DND-41 (cell line): ENCODE results near the gene RNF212B.
A peak's percentile ranks its signal among the peaks of the same experiment; 100 is the strongest.

Experiments used
- ATAC-seq: fragments of 200-7000 bp; cut with Tn5 transposase; 3 replicates; pipeline ENCODE4 v1.9.1; 2021; ENCODE audit warnings: low read depth; ENCODE audit not compliant: insufficient read depth
- DNase-seq: peaks from one replicate; pipeline ENCODE4 v3.0.0-alpha.2; 2020
- H2AFZ ChIP-seq: 2 replicates; pipeline ENCODE4 v1.6.0; 2012; ENCODE audit warnings: low read depth, low read length
- H3K27ac ChIP-seq: 2 replicates; pipeline ENCODE4 v1.5.1; 2012; ENCODE audit warnings: low read length, inconsistent platforms
- H3K27me3 ChIP-seq: fragments of 200-600 bp; sonication (generic); 2 replicates; pipeline ENCODE4 v1.6.0; 2012; ENCODE audit warnings: low read length, mild to moderate bottlenecking, inconsistent platforms; ENCODE audit not compliant: insufficient read depth, poor library complexity
- H3K36me3 ChIP-seq: 2 replicates; pipeline ENCODE4 v1.5.1; 2012; ENCODE audit warnings: low read length, inconsistent platforms; ENCODE audit not compliant: insufficient read depth
- H3K4me1 ChIP-seq: 2 replicates; pipeline ENCODE4 v1.5.1; 2012; ENCODE audit warnings: mild to moderate bottlenecking, low read length; ENCODE audit not compliant: insufficient read depth
- H3K4me2 ChIP-seq: 2 replicates; pipeline ENCODE4 v1.6.0; 2012; ENCODE audit warnings: mild to moderate bottlenecking, moderate library complexity, low read length, inconsistent platforms; ENCODE audit not compliant: insufficient read depth
- H3K4me3 ChIP-seq, 2 experiments: fragments of 200-600 bp in 1 of 2; shearing (Covaris generic) in 1 of 2; 2 replicates each; pipeline ENCODE4 v1.5.1; 2012 to 2016; ENCODE audit warnings: inconsistent platforms in 2 of 2, low read length in 2 of 2, mild to moderate bottlenecking in 2 of 2, low read depth in 1 of 2, moderate library complexity in 1 of 2
- H3K79me2 ChIP-seq: 2 replicates; pipeline ENCODE4 v1.6.0; 2012; ENCODE audit warnings: low read length, inconsistent platforms; ENCODE audit not compliant: insufficient read depth
- H3K9ac ChIP-seq: 2 replicates; pipeline ENCODE4 v1.6.0; 2012; ENCODE audit warnings: low read depth, mild to moderate bottlenecking, inconsistent platforms, low read length, moderate library complexity
- H3K9me3 ChIP-seq: 2 replicates; pipeline ENCODE4 v1.5.1; 2012; ENCODE audit warnings: low read length, moderate library complexity, mild to moderate bottlenecking, inconsistent platforms; ENCODE audit not compliant: insufficient read depth, severe bottlenecking
- H4K20me1 ChIP-seq: 2 replicates; pipeline ENCODE4 v1.6.0; 2012; ENCODE audit warnings: low read length; ENCODE audit not compliant: insufficient read depth
- EZH2 ChIP-seq: IDR thresholded peaks from 3 replicates; pipeline ENCODE4 v1.6.1; 2012; ENCODE audit warnings: borderline replicate concordance, low read depth, mild to moderate bottlenecking, moderate library complexity, low read length, inconsistent platforms; ENCODE audit not compliant: severe bottlenecking
- TF ChIP-seq, protein P1 (sequence below): IDR thresholded peaks from 2 replicates; pipeline ENCODE4 v1.5.1; 2012; ENCODE audit warnings: borderline replicate concordance, low read length, moderate library complexity, mild to moderate bottlenecking; ENCODE audit not compliant: poor library complexity, severe bottlenecking; ENCODE audit errors: extremely low read depth

The RNF212B gene

DNA sequence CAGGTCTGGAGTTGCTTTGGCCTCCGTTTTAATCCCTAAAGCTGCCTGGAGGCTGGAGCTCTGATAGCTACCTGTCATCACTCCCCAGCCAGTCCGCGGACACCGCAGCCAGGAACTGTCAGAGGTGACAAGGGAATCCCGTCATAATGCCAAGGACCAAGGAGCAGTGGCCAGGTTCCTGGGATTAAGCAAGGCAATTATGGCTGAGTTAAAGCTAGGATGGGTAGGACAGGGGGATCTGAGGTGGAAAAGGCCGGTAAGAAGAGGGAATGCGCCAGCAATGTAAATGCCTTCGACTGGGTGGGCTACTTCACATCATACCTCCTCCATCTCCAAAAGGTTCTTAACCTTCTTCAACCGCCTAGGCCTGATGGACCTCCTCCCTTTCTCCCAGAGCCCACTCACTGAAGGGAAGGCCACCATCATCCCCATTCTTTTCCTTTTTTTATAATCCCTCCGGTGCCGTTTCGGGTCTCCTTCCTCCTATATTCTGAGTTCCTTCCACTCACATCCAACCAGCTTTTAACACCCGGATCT is 63.0 kb downstream of the RNF212B start:
- H3K9me3 ChIP-seq: no peaks in the 10 kb centered on the region
- H4K20me1 ChIP-seq: no peaks in the 10 kb centered on the region
- peak overlapping the region; percentile 98 for H3K4me2 ChIP-seq
- no peak for ATAC-seq
- H3K36me3 ChIP-seq: peaks cover 35% of the 10 kb centered on the region
- peak overlapping the region; percentile 90 for H3K9ac ChIP-seq
- peaks cover 40% of the 10 kb centered on the region for H3K4me1 ChIP-seq
- H3K27ac ChIP-seq: peak overlapping the region; percentile 89
- peaks cover 16% of the 10 kb centered on the region for H3K79me2 ChIP-seq
- H3K27me3 ChIP-seq: no peaks in the 10 kb centered on the region
- no peak for DNase-seq
- TF ChIP-seq, protein P1, sequence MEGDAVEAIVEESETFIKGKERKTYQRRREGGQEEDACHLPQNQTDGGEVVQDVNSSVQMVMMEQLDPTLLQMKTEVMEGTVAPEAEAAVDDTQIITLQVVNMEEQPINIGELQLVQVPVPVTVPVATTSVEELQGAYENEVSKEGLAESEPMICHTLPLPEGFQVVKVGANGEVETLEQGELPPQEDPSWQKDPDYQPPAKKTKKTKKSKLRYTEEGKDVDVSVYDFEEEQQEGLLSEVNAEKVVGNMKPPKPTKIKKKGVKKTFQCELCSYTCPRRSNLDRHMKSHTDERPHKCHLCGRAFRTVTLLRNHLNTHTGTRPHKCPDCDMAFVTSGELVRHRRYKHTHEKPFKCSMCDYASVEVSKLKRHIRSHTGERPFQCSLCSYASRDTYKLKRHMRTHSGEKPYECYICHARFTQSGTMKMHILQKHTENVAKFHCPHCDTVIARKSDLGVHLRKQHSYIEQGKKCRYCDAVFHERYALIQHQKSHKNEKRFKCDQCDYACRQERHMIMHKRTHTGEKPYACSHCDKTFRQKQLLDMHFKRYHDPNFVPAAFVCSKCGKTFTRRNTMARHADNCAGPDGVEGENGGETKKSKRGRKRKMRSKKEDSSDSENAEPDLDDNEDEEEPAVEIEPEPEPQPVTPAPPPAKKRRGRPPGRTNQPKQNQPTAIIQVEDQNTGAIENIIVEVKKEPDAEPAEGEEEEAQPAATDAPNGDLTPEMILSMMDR: no peak
- no peak for TF ChIP-seq EZH2
- peak overlapping the region; percentile 70 to 87 for H3K4me3 ChIP-seq
- peak overlapping the region; percentile 82 for H2AFZ ChIP-seq

- H3K79me2 ChIP-seq: peaks cover 18% of the 10 kb centered on the region
- H3K4me1 ChIP-seq: peaks cover 47% of the 10 kb centered on the region
- H3K9me3 ChIP-seq: no peaks in the 10 kb centered on the region
- peak; percentile 98 for DNase-seq
- peak; percentile 82 for ATAC-seq
- TF ChIP-seq, protein P1: peak; percentile 87
- no peak for TF ChIP-seq EZH2
- peak overlapping the region; percentile 95 for H2AFZ ChIP-seq
- H3K4me2 ChIP-seq: peak overlapping the region; percentile 98
- no peaks in the 10 kb centered on the region for H4K20me1 ChIP-seq
- no peaks in the 10 kb centered on the region for H3K27me3 ChIP-seq
- H3K4me3 ChIP-seq: peak overlapping the region; percentile 53 to 87
- peak overlapping the region; percentile 98 for H3K9ac ChIP-seq
- peaks cover 35% of the 10 kb centered on the region for H3K36me3 ChIP-seq
- peak overlapping the region; percentile 97 for H3K27ac ChIP-seq
Observed at GRCh38 chr14:23301288-23301968, 63.7 kb downstream of the RNF212B start.

GRCh38 chr14:23301969-23302289 is 64.2 kb downstream of the RNF212B start:
- peak overlapping the region; percentile 28 to 77 for H3K4me3 ChIP-seq
- TF ChIP-seq, protein P1: no peak
- TF ChIP-seq EZH2: no peak
- DNase-seq: no peak
- peak overlapping the region; percentile 89 for H3K4me2 ChIP-seq
- peaks cover 49% of the 10 kb centered on the region for H3K4me1 ChIP-seq
- H4K20me1 ChIP-seq: no peaks in the 10 kb centered on the region
- peak overlapping the region; percentile 95 for H2AFZ ChIP-seq
- H3K36me3 ChIP-seq: peaks cover 35% of the 10 kb centered on the region
- peak overlapping the region; percentile 98 for H3K9ac ChIP-seq
- ATAC-seq: peak; percentile 33
- H3K9me3 ChIP-seq: no peaks in the 10 kb centered on the region
- peak overlapping the region; percentile 97 for H3K27ac ChIP-seq
- H3K79me2 ChIP-seq: peaks cover 18% of the 10 kb centered on the region
- H3K27me3 ChIP-seq: no peaks in the 10 kb centered on the region
